ENCODE measurements around the gene AQP9.

The AQP9 gene

GRCh38 chr15:58138106-58138505, at the start of gene AQP9:
TSS of gene AQP9 (plus strand) at chr15:58138381. CDS start at chr15:58138566, 185 bp downstream.
- Mint-ChIP-seq H3K4me3 (no peak within 1 kb of the TSS), H3K27me3 (ENCODE audit: low read depth) (peaks cover 4% of the 10 kb centered on the region), H3K9me3 (no peaks in the 10 kb centered on the region), H3K27ac (peak within 1 kb of the TSS in 1 of 3 experiments; percentile 23), H3K4me1 (peaks cover 22% of the 10 kb centered on the region), H3K36me3 (ENCODE audit: low read depth) (no peaks in the 10 kb centered on the region)
- no peak for TF ChIP-seq CTCF (IDR thresholded peaks at IDR 0.05; ENCODE audit: unreplicated experiment in 3 of 3)

- no peaks in the 10 kb centered on the region for H3K4me1 Mint-ChIP-seq
- no peaks in the 10 kb centered on the region for H3K36me3 Mint-ChIP-seq (ENCODE audit: low read depth)
- H3K27ac Mint-ChIP-seq: no peak overlapping the region
- no peaks in the 10 kb centered on the region for H3K27me3 Mint-ChIP-seq (ENCODE audit: low read depth)
- no peak overlapping the region for H3K4me3 Mint-ChIP-seq
- TF ChIP-seq CTCF (IDR thresholded peaks at IDR 0.05; ENCODE audit: unreplicated experiment in 3 of 3): no peak
- peaks cover 3% of the 10 kb centered on the region for H3K9me3 Mint-ChIP-seq
Observed at GRCh38 chr15:58095415-58095814, 42.8 kb upstream of the AQP9 start.

GRCh38 chr15:58096529-58097084, 41.6 kb upstream of the AQP9 start:
- no peak for TF ChIP-seq CTCF (IDR thresholded peaks at IDR 0.05; ENCODE audit: unreplicated experiment in 3 of 3)
- Mint-ChIP-seq H3K27ac (no peak overlapping the region), H3K27me3 (ENCODE audit: low read depth) (no peaks in the 10 kb centered on the region), H3K4me1 (no peaks in the 10 kb centered on the region), H3K4me3 (no peak overlapping the region), H3K36me3 (ENCODE audit: low read depth) (no peaks in the 10 kb centered on the region), H3K9me3 (peaks cover 3% of the 10 kb centered on the region)

- TF ChIP-seq CTCF (IDR thresholded peaks at IDR 0.05; ENCODE audit: unreplicated experiment in 3 of 3): no peak
- no peaks in the 10 kb centered on the region for H3K4me1 Mint-ChIP-seq
- no peak overlapping the region for H3K4me3 Mint-ChIP-seq
- H3K9me3 Mint-ChIP-seq: no peaks in the 10 kb centered on the region
- H3K27ac Mint-ChIP-seq: no peak overlapping the region
- no peaks in the 10 kb centered on the region for H3K27me3 Mint-ChIP-seq (ENCODE audit: low read depth)
- H3K36me3 Mint-ChIP-seq (ENCODE audit: low read depth): no peaks in the 10 kb centered on the region
Observed at GRCh38 chr15:58103482-58103881, 34.7 kb upstream of the AQP9 start.

- Mint-ChIP-seq H3K9me3 (peaks cover 4% of the 10 kb centered on the region), H3K36me3 (ENCODE audit: low read depth) (no peaks in the 10 kb centered on the region), H3K27ac (no peak overlapping the region), H3K4me1 (no peaks in the 10 kb centered on the region), H3K27me3 (ENCODE audit: low read depth) (peaks cover 2% of the 10 kb centered on the region), H3K4me3 (no peak overlapping the region)
- no peak for TF ChIP-seq CTCF (IDR thresholded peaks at IDR 0.05; ENCODE audit: unreplicated experiment in 3 of 3)
Observed at GRCh38 chr15:58108117-58108516, 30.1 kb upstream of the AQP9 start.

GRCh38 chr15:58109419-58109818, 28.8 kb upstream of the AQP9 start:
- no peaks in the 10 kb centered on the region for H3K4me1 Mint-ChIP-seq
- peaks cover 5% of the 10 kb centered on the region for H3K9me3 Mint-ChIP-seq
- no peak for TF ChIP-seq CTCF (IDR thresholded peaks at IDR 0.05; ENCODE audit: unreplicated experiment in 3 of 3)
- H3K4me3 Mint-ChIP-seq: no peak overlapping the region
- peaks cover 6% of the 10 kb centered on the region for H3K27me3 Mint-ChIP-seq (ENCODE audit: low read depth)
- H3K27ac Mint-ChIP-seq: no peak overlapping the region
- H3K36me3 Mint-ChIP-seq (ENCODE audit: low read depth): no peaks in the 10 kb centered on the region

Data from nephron (organoid).